HEK293 (cell line): Measurements from ENCODE around the gene VWDE.

Source experiments
- CTCF ChIA-PET: fragments of 350-600 bp; formaldehyde crosslinking; extraction: SDS; loops from one replicate; lab custom pipeline; 2021; ENCODE audit warnings: antibody characterized with exemption; lab: Yijun Ruan, JAX
- POLR2A ChIA-PET: fragments of 300-600 bp; formaldehyde crosslinking; extraction: SDS; loops from one replicate; lab custom pipeline; 2020; ENCODE audit warnings: antibody characterized with exemption, inconsistent platforms; lab: Yijun Ruan, JAX
- H3K27ac ChIP-seq: fragments of 200-500 bp; sonication (Bioruptor generic); 2 replicates; pipeline ENCODE4 v1.5.1; 2014; ENCODE audit warnings: low read depth, low read length, control low read depth, inconsistent platforms; ENCODE audit errors: extremely low read depth
- H3K36me3 ChIP-seq, 2 experiments: fragments of 200-500 bp in 1 of 2; sonication (Bioruptor generic) in 1 of 2; 1 replicate in 1 of 2; 2 replicates in 1 of 2; pipeline ENCODE4 v1.5.1; 2014 to 2017; ENCODE audit warnings: inconsistent platforms in 2 of 2, low read length in 2 of 2; ENCODE audit not compliant: control insufficient read depth in 2 of 2, insufficient read depth in 1 of 2
- H3K4me1 ChIP-seq: fragments of 200-500 bp; sonication (Bioruptor generic); 2 replicates; pipeline ENCODE4 v1.5.1; 2014; ENCODE audit warnings: mild to moderate bottlenecking, low read length, inconsistent platforms; ENCODE audit not compliant: control insufficient read depth, insufficient read depth
- H3K4me3 ChIP-seq: 2 replicates; pipeline ENCODE4 v1.5.1; 2011; ENCODE audit warnings: low read depth, mild to moderate bottlenecking, control low read depth, low read length, moderate library complexity
- H3K9me3 ChIP-seq: fragments of 200-500 bp; sonication (Bioruptor generic); 2 replicates; pipeline ENCODE4 v1.5.1; 2014; ENCODE audit warnings: low read depth, low read length, inconsistent platforms; ENCODE audit not compliant: control insufficient read depth, insufficient read depth
- BCL6B ChIP-seq: fragments of 450-650 bp; formaldehyde crosslinking; IDR thresholded peaks from 2 replicates; pipeline ENCODE4 v1.5.1; 2017; ENCODE audit warnings: missing biosample characterization, missing genetic modification characterization
- CTCF ChIP-seq: fragments of 450-650 bp; formaldehyde crosslinking; IDR thresholded peaks from 2 replicates; pipeline ENCODE4 v1.5.1; 2016; ENCODE audit warnings: missing biosample characterization, missing genetic modification characterization
- KLF10 ChIP-seq: fragments of 450-650 bp; IDR thresholded peaks from 2 replicates; pipeline ENCODE4 v1.5.1; 2018; ENCODE audit warnings: missing biosample characterization, mild to moderate bottlenecking, missing genetic modification characterization
- OSR2 ChIP-seq: fragments of 450-650 bp; formaldehyde crosslinking; IDR thresholded peaks from 2 replicates; pipeline ENCODE4 v1.5.1; 2016; ENCODE audit warnings: missing biosample characterization, missing genetic modification characterization
- ZBTB11 ChIP-seq: fragments of 450-650 bp; formaldehyde crosslinking; conservative IDR thresholded peaks from 2 replicates; pipeline ENCODE4 v1.5.1; 2016; ENCODE audit warnings: low read depth, missing biosample characterization, missing genetic modification characterization
- ZBTB44 ChIP-seq: fragments of 450-650 bp; IDR thresholded peaks from 2 replicates; pipeline ENCODE4 v1.5.1; 2018; ENCODE audit warnings: missing biosample characterization, mild to moderate bottlenecking, missing genetic modification characterization
- ZBTB8A ChIP-seq: fragments of 450-650 bp; formaldehyde crosslinking; IDR thresholded peaks from 2 replicates; pipeline ENCODE4 v1.5.1; 2016; ENCODE audit warnings: missing biosample characterization, missing genetic modification characterization
- ZNF146 ChIP-seq: fragments of 450-650 bp; formaldehyde crosslinking; IDR thresholded peaks from 2 replicates; pipeline ENCODE4 v1.5.1; 2016; ENCODE audit warnings: missing biosample characterization, missing genetic modification characterization
- ZNF155 ChIP-seq: fragments of 450-650 bp; formaldehyde crosslinking; IDR thresholded peaks from 2 replicates; pipeline ENCODE4 v1.5.1; 2016; ENCODE audit warnings: missing biosample characterization, missing genetic modification characterization
- ZNF16 ChIP-seq: fragments of 450-650 bp; formaldehyde crosslinking; IDR thresholded peaks from 2 replicates; pipeline ENCODE4 v1.5.1; 2016; ENCODE audit warnings: low read depth, missing biosample characterization, missing genetic modification characterization
- ZNF202 ChIP-seq: fragments of 450-650 bp; formaldehyde crosslinking; IDR thresholded peaks from 2 replicates; pipeline ENCODE4 v1.5.1; 2016; ENCODE audit warnings: missing biosample characterization, missing genetic modification characterization, borderline replicate concordance
- ZNF26 ChIP-seq: fragments of 450-650 bp; formaldehyde crosslinking; IDR thresholded peaks from 2 replicates; pipeline ENCODE4 v1.5.1; 2016; ENCODE audit warnings: missing biosample characterization, missing genetic modification characterization
- ZNF37A ChIP-seq: fragments of 450-650 bp; IDR thresholded peaks from 2 replicates; pipeline ENCODE4 v1.5.1; 2018; ENCODE audit warnings: missing biosample characterization, missing genetic modification characterization
- ZNF488 ChIP-seq: fragments of 450-650 bp; formaldehyde crosslinking; IDR thresholded peaks from 2 replicates; pipeline ENCODE4 v1.5.1; 2016; ENCODE audit warnings: missing biosample characterization, missing genetic modification characterization
- ZNF558 ChIP-seq: fragments of 450-650 bp; formaldehyde crosslinking; IDR thresholded peaks from 2 replicates; pipeline ENCODE4 v1.5.1; 2016; ENCODE audit warnings: missing biosample characterization, missing genetic modification characterization
- ZNF596 ChIP-seq: fragments of 450-650 bp; IDR thresholded peaks from 2 replicates; pipeline ENCODE4 v1.5.0; 2018; ENCODE audit warnings: missing biosample characterization, mild to moderate bottlenecking, missing genetic modification characterization, moderate library complexity
- ZNF600 ChIP-seq: fragments of 450-650 bp; formaldehyde crosslinking; IDR thresholded peaks from 2 replicates; pipeline ENCODE4 v1.5.1; 2016; ENCODE audit warnings: missing biosample characterization, missing genetic modification characterization
- ZNF837 ChIP-seq: fragments of 450-650 bp; formaldehyde crosslinking; IDR thresholded peaks from 2 replicates; pipeline ENCODE4 v1.5.1; 2016; ENCODE audit warnings: missing biosample characterization, missing genetic modification characterization

VWDE gene

GRCh38 chr7:12369072-12369471, 34.6 kb downstream of the VWDE start:
- no peaks in the 10 kb centered on the region for H3K9me3 ChIP-seq
- TF ChIP-seq ZNF837 (tag by site-specific recombination) (no peak), ZBTB11 (no peak), ZNF600 (tag by site-specific recombination) (no peak), ZNF202 (tag by site-specific recombination) (no peak), ZNF37A (tag by site-specific recombination) (no peak), BCL6B (tag by site-specific recombination) (no peak), ZNF16 (tag by site-specific recombination) (no peak), OSR2 (no peak), CTCF (tag by site-specific recombination) (no peak), ZBTB44 (tag by site-specific recombination) (no peak), ZNF596 (tag by site-specific recombination) (no peak), ZNF488 (tag by site-specific recombination) (no peak), ZNF26 (tag by site-specific recombination) (no peak), KLF10 (tag by site-specific recombination) (no peak), ZNF155 (tag by site-specific recombination) (no peak), ZNF146 (tag by site-specific recombination) (no peak), ZNF558 (tag by site-specific recombination) (no peak), ZBTB8A (tag by site-specific recombination) (no peak)
- ChIA-PET POLR2A (no interaction called here), CTCF (interaction anchor here (1.1 kb wide), 1 partner anchor 20 kb away, joined by 3 read pairs; no protein-coding TSS in a partner anchor)
- H3K4me1 ChIP-seq, result no peaks in the 10 kb centered on the region
- no peak overlapping the region for H3K27ac ChIP-seq
- H3K36me3 ChIP-seq, result no peaks in the 10 kb centered on the region
- no peak overlapping the region for H3K4me3 ChIP-seq
